GM12874 (cell line): ENCODE data around the gene ARMC5.

Experiments
- TF ChIP-seq, protein P1 (sequence below): IDR thresholded peaks from 2 replicates; pipeline ENCODE4 v1.5.1; 2011; ENCODE audit warnings: low read depth, mild to moderate bottlenecking, control low read depth, low read length, moderate library complexity; ENCODE audit not compliant: insufficient read depth

The ARMC5 gene

DNA sequence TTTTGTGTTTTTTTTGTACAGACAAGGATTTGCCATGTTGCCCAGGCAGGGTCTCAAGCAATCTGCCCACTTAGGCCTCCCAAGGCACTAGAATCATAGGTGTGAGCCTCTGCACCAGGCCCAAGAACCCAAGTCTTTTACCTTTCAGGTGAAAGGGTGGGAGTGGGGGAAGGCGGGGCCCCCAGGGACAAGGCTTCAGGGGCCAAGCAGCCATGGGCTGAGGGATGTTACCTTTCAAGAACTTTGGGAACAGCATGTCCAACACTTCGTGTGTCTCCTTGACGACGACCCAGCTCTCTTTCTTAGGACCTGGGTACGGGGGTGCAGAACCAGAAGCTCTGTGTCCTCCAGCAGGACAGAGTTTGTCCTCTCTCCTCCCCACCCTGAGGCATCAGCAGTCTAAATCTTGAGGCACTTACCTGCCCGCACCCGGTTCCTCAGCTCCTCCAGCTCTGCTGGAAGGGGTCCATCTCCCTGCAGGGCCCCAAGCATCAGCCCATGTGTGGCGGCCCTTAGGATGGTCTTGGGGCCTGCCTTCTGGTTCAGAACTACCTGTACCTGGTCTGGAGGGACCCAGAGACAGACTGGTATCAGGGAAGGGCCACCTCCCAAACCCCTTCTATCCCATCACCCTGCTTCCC lies 32.6 kb downstream of the ARMC5 start:
- TF ChIP-seq, protein P1, sequence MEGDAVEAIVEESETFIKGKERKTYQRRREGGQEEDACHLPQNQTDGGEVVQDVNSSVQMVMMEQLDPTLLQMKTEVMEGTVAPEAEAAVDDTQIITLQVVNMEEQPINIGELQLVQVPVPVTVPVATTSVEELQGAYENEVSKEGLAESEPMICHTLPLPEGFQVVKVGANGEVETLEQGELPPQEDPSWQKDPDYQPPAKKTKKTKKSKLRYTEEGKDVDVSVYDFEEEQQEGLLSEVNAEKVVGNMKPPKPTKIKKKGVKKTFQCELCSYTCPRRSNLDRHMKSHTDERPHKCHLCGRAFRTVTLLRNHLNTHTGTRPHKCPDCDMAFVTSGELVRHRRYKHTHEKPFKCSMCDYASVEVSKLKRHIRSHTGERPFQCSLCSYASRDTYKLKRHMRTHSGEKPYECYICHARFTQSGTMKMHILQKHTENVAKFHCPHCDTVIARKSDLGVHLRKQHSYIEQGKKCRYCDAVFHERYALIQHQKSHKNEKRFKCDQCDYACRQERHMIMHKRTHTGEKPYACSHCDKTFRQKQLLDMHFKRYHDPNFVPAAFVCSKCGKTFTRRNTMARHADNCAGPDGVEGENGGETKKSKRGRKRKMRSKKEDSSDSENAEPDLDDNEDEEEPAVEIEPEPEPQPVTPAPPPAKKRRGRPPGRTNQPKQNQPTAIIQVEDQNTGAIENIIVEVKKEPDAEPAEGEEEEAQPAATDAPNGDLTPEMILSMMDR, result no peak

DNA sequence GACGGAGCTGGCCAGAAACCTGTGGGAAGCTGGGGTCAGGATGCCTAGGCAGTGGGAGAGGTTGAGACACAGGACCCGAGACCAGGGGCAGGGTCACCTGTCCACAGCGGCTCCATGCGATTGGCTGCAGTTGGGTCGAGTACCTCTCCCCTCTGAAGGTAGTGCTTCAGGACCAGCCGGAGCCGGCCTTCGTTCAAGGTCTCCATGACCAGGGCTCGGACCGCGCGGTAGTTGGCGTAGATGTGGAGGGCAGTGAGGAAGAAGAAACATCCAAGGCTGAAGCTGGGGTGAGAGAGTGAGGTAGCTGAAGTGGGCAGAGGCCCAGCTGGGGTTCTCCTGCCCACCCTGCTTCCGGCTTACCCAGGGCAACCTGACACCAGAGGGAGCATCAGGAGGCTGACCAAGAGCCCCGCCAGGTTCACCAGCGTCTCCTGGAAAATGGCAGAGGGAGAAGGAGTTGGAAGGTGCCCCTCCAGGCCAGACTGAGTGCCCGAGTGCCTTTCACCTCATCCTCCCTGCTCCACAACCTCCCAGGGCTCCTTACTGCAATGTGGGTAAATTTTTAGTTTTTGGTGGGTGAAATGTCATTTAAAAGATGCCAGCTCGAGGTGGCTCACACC lies 34.3 kb downstream of the ARMC5 start:
- TF ChIP-seq, protein P1, result no peak

DNA sequence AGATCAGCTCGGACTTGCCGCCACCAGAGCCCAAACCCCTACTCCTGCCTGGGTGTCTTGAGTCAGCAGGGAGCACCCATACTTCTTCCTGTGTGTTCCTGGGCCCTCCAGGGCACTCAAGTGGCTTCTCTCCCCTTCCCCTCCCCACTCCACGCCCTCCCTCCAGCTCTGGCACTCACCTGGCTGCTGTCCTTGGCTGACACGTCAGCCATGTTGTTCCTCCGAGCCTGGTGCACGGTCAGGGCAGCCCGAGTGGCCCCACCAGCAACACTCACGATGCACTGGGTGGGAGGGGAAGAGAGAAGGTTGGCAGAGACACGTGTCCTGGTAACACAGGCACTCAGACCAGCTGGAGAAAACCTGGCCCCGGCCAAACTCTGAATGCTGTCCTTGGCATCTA lies 37.4 kb downstream of the ARMC5 start:
- TF ChIP-seq, protein P1, result no peak

DNA sequence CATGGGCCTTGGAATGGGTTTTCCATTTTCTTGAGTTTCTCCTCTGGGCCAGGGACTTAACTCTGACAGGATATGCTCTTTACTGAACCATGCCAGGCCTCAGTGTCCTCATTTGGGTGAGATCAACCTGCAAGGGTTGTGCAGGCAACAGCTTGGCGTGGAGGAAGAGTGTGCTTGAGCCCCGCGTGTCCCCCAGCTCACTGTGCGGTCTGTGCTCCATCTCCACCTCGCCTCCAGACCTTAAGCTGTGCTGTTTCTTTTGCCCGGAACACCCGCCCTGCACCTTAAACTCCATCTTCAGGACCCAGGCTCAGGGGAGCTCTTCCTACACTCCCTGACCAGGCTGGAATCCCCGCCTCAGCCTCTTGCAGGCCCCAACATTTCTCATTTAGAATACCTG lies 39.2 kb downstream of the ARMC5 start:
- TF ChIP-seq, protein P1, result no peak

DNA sequence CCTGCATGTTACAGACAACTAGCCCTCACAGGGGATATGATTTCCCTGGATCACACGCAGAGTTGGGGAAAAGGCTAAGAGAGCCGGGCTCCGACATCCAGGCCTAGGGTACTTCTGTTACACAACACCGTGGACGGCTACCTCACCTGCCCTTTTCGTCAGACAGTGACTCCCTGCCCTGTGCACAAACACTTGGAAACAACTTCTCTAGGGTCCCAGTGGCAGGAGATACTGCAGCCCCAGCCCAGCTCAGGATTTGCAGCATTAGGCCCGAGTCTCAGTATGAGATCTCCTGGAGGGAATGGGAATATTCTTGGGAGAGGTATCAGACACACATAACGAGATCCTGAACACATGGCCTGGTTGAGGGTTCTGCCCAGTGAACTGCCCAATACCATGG lies 40.6 kb downstream of the ARMC5 start:
- TF ChIP-seq, protein P1, result no peak

DNA sequence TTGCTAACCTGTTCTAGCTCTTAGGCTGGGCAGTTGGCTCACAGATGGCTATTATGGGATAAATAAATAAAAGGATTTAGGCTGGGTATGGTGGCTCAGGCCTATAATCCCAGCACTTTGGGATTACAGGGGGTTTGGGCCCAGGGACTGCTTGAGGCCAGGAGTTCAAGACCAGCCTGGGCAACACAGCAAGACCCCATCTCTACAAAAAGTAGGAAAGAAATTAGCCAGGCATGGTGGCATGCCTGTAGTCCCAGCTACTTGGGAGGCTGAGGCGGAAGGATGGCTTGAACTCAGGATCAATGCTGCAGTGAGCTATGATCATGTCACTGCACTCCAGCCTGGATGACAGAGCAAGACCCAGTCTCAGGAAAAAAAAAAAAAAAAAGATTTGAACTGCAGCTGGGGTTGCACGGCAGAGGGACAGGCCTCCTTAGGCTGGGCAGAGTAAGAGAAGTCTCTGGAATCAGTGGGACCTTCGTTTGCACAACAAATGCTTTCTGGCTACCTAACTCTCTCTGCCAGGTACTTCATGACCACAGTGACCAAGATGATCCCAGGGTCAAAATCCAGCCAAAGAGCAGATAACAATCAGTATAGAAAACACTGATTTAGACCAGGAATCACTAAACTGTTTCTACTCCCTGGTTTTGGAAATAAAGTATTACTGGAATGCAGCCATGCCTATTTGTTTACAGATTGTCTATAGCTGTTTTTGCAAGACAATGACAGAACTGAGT lies 42.1 kb downstream of the ARMC5 start:
- TF ChIP-seq, protein P1, result no peak

DNA sequence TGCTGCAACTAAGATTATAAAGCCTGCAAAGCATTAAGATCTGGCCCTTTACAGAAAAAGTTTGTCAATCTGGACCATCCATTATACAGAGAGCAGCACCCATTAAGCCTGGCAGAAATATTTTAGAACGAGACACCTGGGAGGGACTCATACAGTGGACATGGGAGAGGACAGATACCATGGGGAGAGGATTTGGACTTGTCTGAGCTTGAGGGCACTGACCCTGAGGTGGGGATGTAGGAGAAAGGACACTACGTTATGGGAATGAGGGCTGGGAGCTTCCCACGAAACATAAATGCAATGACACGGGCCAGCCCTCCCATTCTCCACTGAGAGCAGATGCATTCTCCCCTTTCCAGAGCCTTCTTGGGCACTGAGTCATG lies 42.7 kb downstream of the ARMC5 start:
- TF ChIP-seq, protein P1, result no peak
